Right lobe of liver (tissue), 4 donors: Measurements from ENCODE around the gene AP1G2.

ENCODE experiments used
- POLR2A ChIP-seq: fragments of 450-650 bp; IDR thresholded peaks from one replicate; pipeline ENCODE4 v1.6.1; 2017; ENCODE audit warnings: antibody characterized with exemption, mild to moderate bottlenecking
- TF ChIP-seq, protein P1 (sequence below), 4 donors: fragments of 200-600 bp in 3 of 4; fragments of 450-650 bp in 1 of 4; IDR thresholded peaks; one replicate each; pipeline versions ENCODE4 v1.5.1 to v1.8.0; 2016 to 2022; ENCODE audit warnings: antibody characterized with exemption in 4 of 4, mild to moderate bottlenecking in 2 of 4
- donor health status: DM: no; HTN: no; CAD: no.
- donor health status: DM: no; HTN: no; CAD: no.
- donor health status: DM: no; HTN: yes; CAD: no.

DNA sequence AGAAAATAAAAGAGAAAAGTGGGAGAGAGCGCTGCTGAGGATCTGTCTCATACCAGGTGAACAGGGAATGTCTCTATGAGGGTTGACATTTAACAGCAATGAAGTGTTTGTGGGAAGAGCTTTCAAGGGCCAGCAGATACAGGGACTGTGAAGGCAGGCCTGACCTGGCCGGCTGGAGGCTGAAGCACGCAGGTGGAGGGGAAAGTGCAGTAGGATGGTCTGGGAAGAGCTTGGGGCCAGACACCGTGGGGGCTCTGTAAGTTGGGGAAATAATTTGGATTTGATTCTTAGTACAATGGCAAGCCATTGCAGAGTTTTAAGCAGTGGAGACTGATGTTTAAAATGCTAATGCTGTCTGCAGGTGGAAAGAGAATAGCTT is 44.8 kb upstream of the AP1G2 start:
- TF ChIP-seq, protein P1, sequence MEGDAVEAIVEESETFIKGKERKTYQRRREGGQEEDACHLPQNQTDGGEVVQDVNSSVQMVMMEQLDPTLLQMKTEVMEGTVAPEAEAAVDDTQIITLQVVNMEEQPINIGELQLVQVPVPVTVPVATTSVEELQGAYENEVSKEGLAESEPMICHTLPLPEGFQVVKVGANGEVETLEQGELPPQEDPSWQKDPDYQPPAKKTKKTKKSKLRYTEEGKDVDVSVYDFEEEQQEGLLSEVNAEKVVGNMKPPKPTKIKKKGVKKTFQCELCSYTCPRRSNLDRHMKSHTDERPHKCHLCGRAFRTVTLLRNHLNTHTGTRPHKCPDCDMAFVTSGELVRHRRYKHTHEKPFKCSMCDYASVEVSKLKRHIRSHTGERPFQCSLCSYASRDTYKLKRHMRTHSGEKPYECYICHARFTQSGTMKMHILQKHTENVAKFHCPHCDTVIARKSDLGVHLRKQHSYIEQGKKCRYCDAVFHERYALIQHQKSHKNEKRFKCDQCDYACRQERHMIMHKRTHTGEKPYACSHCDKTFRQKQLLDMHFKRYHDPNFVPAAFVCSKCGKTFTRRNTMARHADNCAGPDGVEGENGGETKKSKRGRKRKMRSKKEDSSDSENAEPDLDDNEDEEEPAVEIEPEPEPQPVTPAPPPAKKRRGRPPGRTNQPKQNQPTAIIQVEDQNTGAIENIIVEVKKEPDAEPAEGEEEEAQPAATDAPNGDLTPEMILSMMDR (IDR thresholded peaks at IDR 0.05) = no peak
- TF ChIP-seq POLR2A = no peak
